Gastroesophageal sphincter (tissue), 4 donors: ENCODE measurements around the gene FANCL. TPM values are rescaled to one million over a fixed set of nuclear protein-coding genes. Genes with fewer than 3 reads are reported as not detected.
"Not testable (repeated sequence)": the region's sequence is repeated elsewhere in the genome, so short reads cannot be mapped to it uniquely, and the experiment has no call there.

Experiments
- ATAC-seq: fragments of 150-250 bp; one replicate; pipeline ENCODE4 v1.9.1; 2016; ENCODE audit warnings: mild to moderate bottlenecking, moderate library complexity
- H3K27ac ChIP-seq, 4 donors: fragments of 200-600 bp; sonication (generic) in 3 of 4; 1 replicate in 3 of 4; 2 replicates in 1 of 4; pipeline ENCODE4 v1.5.1; 2016 to 2019
- H3K27me3 ChIP-seq: fragments of 200-600 bp; sonication (generic); one replicate; pipeline ENCODE4 v1.5.1; 2019
- H3K36me3 ChIP-seq, 2 donors: fragments of 200-600 bp; sonication (generic); one replicate each; pipeline ENCODE4 v1.5.1; 2019; ENCODE audit warnings: control low read depth in 1 of 2
- H3K4me1 ChIP-seq, 3 donors: fragments of 200-600 bp; sonication (generic); 1 replicate in 2 of 3; 2 replicates in 1 of 3; pipeline ENCODE4 v1.5.1; 2016 to 2019; ENCODE audit warnings: control low read depth in 2 of 3
- H3K4me3 ChIP-seq, 2 donors: fragments of 200-600 bp; sonication (generic); one replicate each; pipeline ENCODE4 v1.5.1; 2019; ENCODE audit warnings: mild to moderate bottlenecking in 1 of 2, moderate library complexity in 1 of 2
- H3K9me3 ChIP-seq, 3 donors: fragments of 200-600 bp; sonication (generic); one replicate each; pipeline ENCODE4 v1.5.1; 2017 to 2019; ENCODE audit warnings: control low read depth in 2 of 3
- CTCF ChIP-seq, 4 experiments: fragments of 200-600 bp in 2 of 4; fragments of 450-650 bp in 2 of 4; sonication (generic) in 1 of 4; IDR thresholded peaks; one replicate each; pipeline ENCODE4 v1.5.1; 2017 to 2019; ENCODE audit warnings: antibody characterized with exemption in 4 of 4, mild to moderate bottlenecking in 2 of 4, moderate library complexity in 2 of 4
- EP300 ChIP-seq: sonication (generic); formaldehyde crosslinking; IDR thresholded peaks from one replicate; pipeline ENCODE4 v1.6.1; 2017; ENCODE audit warnings: antibody characterized with exemption, mild to moderate bottlenecking
- POLR2A ChIP-seq, 2 donors: fragments of 450-650 bp; IDR thresholded peaks; one replicate each; pipeline ENCODE4 v1.6.1; 2017; ENCODE audit warnings: antibody characterized with exemption in 2 of 2, mild to moderate bottlenecking in 2 of 2, moderate library complexity in 1 of 2
- POLR2AphosphoS5 ChIP-seq: sonication (generic); formaldehyde crosslinking; IDR thresholded peaks from one replicate; pipeline ENCODE4 v1.6.1; 2017; ENCODE audit warnings: antibody characterized with exemption
- WGBS, 2 donors: methylation state at CpG; one replicate each; pipeline ENCODE4 v1.1.5; 2018; ENCODE audit warnings: low coverage in 1 of 2; 5-methylcytosine and 5-hydroxymethylcytosine counted together
- total RNA-seq, 4 donors: library from RNA; depleted of rRNA; stranded (reverse); fragments of >200 nt; gene quantifications; one replicate each; pipeline ENCODE4 v1.1.0, GENCODE V29; 2016

Gene FANCL
- total RNA-seq, 4 donors from 2014 or later: 8.2 to 22.5 (median 15.3) TPM

- ATAC-seq, H3K4me3 ChIP-seq, H3K4me1 ChIP-seq, H3K27me3 ChIP-seq, H3K27ac ChIP-seq: not testable (repeated sequence)
- H3K36me3 ChIP-seq: peaks cover 0 to 31% of the 10 kb centered on the region in 2 donors
- peaks cover 0 to 15% (median 0%) of the 10 kb centered on the region in 3 donors for H3K9me3 ChIP-seq
These were observed 71.3 kb downstream of the FANCL start for GRCh38 chr2:58169845-58170244.

GRCh38 chr2:58168130-58168529 is 73.0 kb downstream of the FANCL start:
- not testable (repeated sequence) for ATAC-seq
- 91% methylated on average over 4 of the region's 6 CpGs; no CpG with 5 or more reads in 1 of the 2 donors for WGBS, 2 donors

GRCh38 chr2:58163913-58164312 is 77.2 kb downstream of the FANCL start:
- Histone ChIP-seq H3K27me3 (no peaks in the 10 kb centered on the region), H3K4me3 (no peak overlapping the region), H3K36me3 (peaks cover 0 to 48% of the 10 kb centered on the region in 2 donors), H3K4me1 (no peaks in the 10 kb centered on the region), H3K27ac (no peak overlapping the region), H3K9me3 (no peaks in the 10 kb centered on the region)
- 97 to 100% methylated on average over 3 of the region's 3 CpGs for WGBS, 2 donors
- TF ChIP-seq EP300 (no peak), CTCF (IDR thresholded peaks at IDR 0.05) (no peak)
- ATAC-seq: no peak

More at GRCh38 chr2:58168130-58168529, 73.0 kb downstream of the FANCL start:
- H3K4me1 ChIP-seq, H3K27me3 ChIP-seq, H3K27ac ChIP-seq, H3K4me3 ChIP-seq: not testable (repeated sequence)
- peaks cover 0 to 32% of the 10 kb centered on the region in 2 donors for H3K36me3 ChIP-seq
- peaks cover 0 to 15% (median 0%) of the 10 kb centered on the region in 3 donors for H3K9me3 ChIP-seq

GRCh38 chr2:58158481-58158880 is 82.6 kb downstream of the FANCL start:
- 74 to 85% methylated on average over 4 of the region's 4 CpGs for WGBS, 2 donors
- no peaks in the 10 kb centered on the region for H3K4me1 ChIP-seq
- H3K27me3 ChIP-seq: no peaks in the 10 kb centered on the region
- H3K9me3 ChIP-seq: no peaks in the 10 kb centered on the region
- H3K27ac ChIP-seq: no peak overlapping the region
- peaks cover 0 to 75% of the 10 kb centered on the region in 2 donors for H3K36me3 ChIP-seq
- H3K4me3 ChIP-seq: no peak overlapping the region
- no peak for ATAC-seq
- TF ChIP-seq CTCF (IDR thresholded peaks at IDR 0.05): no peak
- TF ChIP-seq EP300: no peak
- no peak for TF ChIP-seq POLR2AphosphoS5
- TF ChIP-seq POLR2A (IDR thresholded peaks at IDR 0.05): no peak

GRCh38 chr2:58157754-58158153 is 83.4 kb downstream of the FANCL start:
- ATAC-seq: no peak
- Histone ChIP-seq H3K27ac (no peak overlapping the region), H3K4me1 (no peaks in the 10 kb centered on the region), H3K4me3 (no peak overlapping the region), H3K36me3 (peaks cover 0 to 70% of the 10 kb centered on the region in 2 donors), H3K27me3 (no peaks in the 10 kb centered on the region), H3K9me3 (no peaks in the 10 kb centered on the region)
- TF ChIP-seq EP300 (no peak), POLR2AphosphoS5 (no peak), CTCF (IDR thresholded peaks at IDR 0.05) (no peak), POLR2A (IDR thresholded peaks at IDR 0.05) (no peak)

GRCh38 chr2:58156780-58157179 is 84.3 kb downstream of the FANCL start:
- Histone ChIP-seq H3K27me3 (no peaks in the 10 kb centered on the region), H3K36me3 (peaks cover 0 to 60% of the 10 kb centered on the region in 2 donors), H3K4me3 (no peak overlapping the region), H3K4me1 (no peaks in the 10 kb centered on the region), H3K27ac (no peak overlapping the region), H3K9me3 (no peaks in the 10 kb centered on the region)
- TF ChIP-seq POLR2A (IDR thresholded peaks at IDR 0.05) (no peak), EP300 (no peak), POLR2AphosphoS5 (no peak), CTCF (IDR thresholded peaks at IDR 0.05) (no peak)
- no peak for ATAC-seq
